HG03108 (cell line): ENCODE measurements around the gene REEP3.
A peak's percentile ranks its signal among the peaks of the same experiment; 100 is the strongest.

Experiments used
- ATAC-seq: cut with Tn5 transposase; IDR thresholded peaks from one replicate; pipeline ENCODE4 v1.9.1; 2021; ENCODE audit warnings: moderate library complexity; ENCODE audit not compliant: unreplicated experiment

REEP3 gene

GRCh38 chr10:63505562-63505961, 15.6 kb upstream of the REEP3 start:
- no peak for ATAC-seq

- ATAC-seq: no peak
Measured at GRCh38 chr10:63506554-63506953, 14.6 kb upstream of the REEP3 start.

DNA sequence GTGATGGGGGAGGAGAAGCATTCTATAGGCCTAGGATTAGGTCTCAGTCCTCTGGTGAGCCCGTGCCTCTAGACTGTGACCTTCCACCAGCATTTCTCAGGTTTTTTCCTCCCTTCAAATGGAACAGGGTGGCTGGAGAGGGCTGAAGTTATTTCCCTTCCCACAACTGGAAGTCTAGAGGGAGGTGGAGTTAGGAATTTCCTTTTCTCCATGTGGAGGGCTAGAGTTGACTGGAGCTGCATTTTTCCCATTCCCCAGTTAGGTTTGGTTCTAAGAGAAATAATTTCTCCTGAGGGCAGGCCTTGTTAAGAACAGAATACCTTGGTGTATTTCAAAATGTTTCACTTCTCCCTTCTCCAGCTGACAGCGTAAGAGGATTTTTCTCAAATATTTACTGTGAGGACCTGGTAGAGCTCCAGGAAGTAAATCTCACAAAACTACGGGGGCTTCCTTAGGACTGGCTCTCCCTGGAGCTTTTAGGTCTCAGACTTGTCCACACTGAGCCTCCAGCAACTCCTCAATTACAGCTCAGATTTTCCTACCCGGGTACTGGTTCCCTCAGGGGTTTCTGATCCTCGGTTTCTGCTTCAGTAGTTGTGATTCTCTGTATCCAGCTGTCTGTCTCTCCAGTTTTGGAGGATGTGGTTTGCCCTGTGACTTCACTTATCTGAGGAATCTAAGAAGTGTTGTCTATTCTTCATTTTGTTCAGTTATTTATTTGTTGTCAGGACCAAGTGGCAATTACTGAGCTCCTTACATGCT, 6.0 kb upstream of the REEP3 start:
- no peak for ATAC-seq

GRCh38 chr10:63516207-63516606, 5.0 kb upstream of the REEP3 start:
- ATAC-seq: no peak

- ATAC-seq: no peak
Measured at GRCh38 chr10:63518690-63519288, 2.4 kb upstream of the REEP3 start.

- ATAC-seq: peak; percentile 53
Measured at GRCh38 chr10:63521416-63522276, 445 bp downstream of the REEP3 start.

DNA sequence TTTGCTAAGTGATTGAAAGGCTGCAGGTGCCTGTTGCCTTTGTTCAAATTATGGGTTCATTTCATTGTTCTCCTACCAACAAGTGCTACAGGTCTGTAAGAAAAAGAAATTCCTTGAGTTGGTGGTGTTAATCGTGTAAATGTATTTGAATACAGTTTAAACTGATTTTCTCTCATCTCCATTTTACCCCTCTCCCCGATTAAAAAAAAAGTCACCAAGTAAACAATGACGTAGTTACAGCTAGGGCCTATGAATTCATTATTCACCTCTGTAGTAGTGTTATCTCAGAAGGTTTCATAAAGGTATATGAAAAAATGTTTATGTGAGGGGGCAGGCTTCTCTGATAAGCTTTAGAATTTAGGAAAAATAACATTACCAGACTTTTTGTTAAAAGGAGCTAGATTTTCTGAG, 1.1 kb downstream of the REEP3 start:
- no peak for ATAC-seq

DNA sequence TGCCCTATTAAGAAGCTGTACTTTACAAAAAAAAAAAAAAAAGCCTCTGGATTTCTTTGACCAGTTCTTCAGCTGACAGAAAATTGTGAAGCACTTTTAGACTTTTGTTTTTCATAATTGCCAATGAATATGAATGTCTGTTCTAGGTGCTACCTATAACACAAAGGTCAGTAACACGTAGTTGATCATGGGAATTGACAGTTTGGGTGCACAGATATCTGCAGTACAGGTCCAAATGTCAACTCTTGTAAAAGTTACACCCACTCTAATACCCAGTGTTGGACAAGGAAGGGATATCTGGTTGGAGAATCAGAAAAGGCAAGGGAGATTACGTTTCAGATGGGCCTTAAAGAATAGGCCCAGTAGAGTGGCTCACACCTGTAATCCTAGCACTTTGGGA, 1.8 kb downstream of the REEP3 start:
- no peak for ATAC-seq

DNA sequence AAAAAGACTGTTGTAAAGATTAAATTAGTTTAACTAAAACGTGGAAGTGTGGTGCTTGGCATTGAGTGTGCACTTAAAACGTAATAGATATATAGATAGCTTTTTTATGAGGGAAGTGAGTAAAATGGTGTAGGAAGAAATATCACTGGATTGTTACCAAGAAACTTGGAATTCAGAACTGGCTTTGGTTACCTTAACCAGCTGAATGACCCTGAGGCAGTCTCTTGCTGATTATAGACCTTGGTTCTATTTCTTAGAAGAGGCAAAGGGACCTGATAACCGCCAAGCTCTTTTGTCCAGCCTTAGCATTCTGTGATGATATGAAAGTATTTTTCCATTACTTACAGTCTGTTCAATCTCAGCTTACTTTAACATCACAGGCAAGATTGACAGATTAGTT, 3.8 kb downstream of the REEP3 start:
- ATAC-seq: no peak

GRCh38 chr10:63527401-63527800, 6.2 kb downstream of the REEP3 start:
- ATAC-seq: no peak

DNA sequence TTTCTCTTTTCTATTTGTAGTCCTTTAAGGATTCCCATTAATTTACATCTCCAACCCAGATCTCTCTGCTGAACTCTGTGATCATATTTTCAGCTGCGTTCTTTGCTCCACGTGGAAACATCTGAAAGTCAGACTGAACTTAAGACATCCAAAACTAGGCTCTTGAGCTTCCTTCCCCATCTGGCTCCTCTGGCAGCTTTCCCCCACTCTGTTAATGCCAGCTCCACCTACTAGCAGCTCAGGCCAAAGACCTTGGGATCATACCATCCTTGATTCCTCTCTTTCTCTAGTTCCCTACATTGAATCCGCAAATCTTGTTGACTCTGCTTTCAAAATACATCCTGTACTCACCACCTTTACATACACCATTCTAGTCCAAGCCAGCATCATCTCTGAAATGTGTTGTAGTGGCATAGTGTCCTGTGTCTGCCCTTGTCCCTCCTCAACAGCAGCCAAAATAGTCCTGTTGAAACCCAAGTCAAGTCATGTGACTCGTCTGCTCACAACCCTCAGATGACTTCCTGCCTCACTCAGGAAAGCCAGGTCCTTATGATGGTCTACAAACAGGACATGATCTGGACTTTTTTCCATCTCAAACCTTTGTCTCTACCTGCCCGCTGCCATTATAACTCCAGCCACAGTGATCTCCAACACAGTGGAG, 7.0 kb downstream of the REEP3 start:
- no peak for ATAC-seq

- ATAC-seq: no peak
Measured at GRCh38 chr10:63530409-63530808, 9.2 kb downstream of the REEP3 start.

DNA sequence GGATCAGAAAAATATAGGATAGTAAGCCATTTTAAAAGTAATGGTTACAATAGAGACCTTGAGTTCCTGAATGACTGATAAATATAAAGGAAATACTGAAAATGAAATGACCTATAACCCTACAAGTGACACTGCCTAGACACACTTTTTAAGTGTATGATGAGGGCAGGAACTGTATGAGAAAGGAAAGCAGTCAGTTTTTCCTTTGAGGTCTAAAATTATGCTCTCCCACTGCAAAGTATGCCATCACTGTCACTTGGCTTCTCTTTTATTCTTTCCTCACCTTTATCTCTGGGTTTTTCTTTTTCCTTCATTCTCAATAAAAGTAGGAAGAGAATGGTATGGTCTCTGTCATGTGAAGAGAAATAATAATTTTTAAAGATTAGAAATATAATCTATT, 13.5 kb downstream of the REEP3 start:
- no peak for ATAC-seq

DNA sequence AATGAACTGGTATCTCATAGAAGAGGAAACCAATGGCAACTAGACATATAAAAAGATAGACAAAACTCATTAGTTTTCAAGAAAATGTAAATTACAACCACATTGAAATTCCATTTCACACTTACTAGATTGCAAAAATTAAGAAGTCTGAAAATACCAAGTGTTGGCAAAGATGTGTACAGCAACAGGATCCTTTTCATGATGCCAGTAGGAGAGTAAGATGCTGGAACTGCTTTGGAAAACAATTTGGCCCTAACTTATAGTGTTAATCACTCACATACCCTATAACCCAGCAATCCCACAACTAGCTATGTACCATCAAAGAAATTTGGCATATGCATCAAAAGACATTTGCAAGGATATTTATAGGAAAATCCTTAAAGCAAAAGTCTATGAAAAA, 15.5 kb downstream of the REEP3 start:
- no peak for ATAC-seq

DNA sequence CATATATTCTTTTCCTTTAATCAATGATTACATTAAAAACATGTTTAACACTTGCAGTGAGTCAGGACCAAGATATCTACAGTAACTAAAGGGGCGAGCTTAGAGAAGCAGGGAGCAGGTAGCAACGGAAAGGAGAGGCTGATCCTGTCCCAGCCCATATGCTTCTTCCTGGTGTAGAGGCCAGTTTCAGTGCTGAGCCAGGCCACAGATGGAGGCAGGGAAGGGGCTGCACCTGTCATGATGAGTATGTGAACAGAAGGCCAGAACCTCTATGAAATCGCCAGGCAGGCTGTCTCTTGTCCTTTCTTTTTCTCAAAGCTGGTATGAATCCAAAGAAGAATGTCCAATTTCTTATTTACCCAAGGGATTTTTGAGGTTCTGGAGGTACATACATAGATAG, 16.3 kb downstream of the REEP3 start:
- ATAC-seq: no peak

GRCh38 chr10:63539377-63539776, 18.2 kb downstream of the REEP3 start:
- ATAC-seq: no peak

GRCh38 chr10:63539994-63540393, 18.8 kb downstream of the REEP3 start:
- ATAC-seq: no peak

DNA sequence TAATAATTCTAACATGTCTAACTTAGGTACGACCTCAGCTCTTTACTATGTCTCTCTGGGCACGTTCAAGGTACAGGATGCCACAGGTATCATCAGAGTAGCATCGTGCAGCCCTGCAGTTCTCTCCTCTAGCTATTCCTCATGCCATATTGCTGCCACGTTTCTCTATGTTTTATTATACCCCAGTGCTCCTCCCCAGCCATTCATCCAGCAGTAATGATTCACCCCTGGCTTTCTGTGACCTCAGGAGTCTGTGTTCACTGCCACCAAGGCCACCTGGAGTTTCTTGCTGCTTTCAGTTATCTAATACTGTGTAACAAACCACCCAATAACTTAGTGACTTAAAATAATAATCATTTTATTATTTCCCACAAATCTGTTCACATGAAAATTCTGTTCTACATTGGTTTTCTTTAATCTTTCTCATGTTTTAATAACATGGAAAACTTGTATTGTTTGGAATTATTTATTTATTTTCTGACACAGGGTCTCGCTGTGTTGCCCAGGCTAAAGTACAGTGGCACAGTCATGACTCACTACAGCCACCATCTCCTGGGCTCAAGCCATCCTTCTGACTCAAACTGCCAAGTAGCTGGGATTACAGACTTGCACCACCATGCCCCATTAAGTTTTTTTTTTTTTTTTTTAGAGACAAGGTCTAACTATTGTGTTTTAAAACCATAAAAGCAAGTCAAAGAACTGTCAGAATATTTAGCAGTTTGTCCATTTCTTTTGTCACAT, 21.8 kb downstream of the REEP3 start:
- ATAC-seq: no peak

GRCh38 chr10:63543576-63543962, 22.4 kb downstream of the REEP3 start:
- ATAC-seq: no peak

GRCh38 chr10:63544418-63544817, 23.2 kb downstream of the REEP3 start:
- ATAC-seq: no peak
